DOHH2 (cell line): Measurements from ENCODE around the gene FALEC.

Experiments used
- H3F3A ChIP-seq: fragments of 200-600 bp; sonication (generic), shearing (Covaris generic); 2 replicates; pipeline ENCODE4 v1.6.0; 2016; ENCODE audit warnings: antibody characterized with exemption, mild to moderate bottlenecking; ENCODE audit not compliant: control insufficient read depth, insufficient read depth
- H3K27ac ChIP-seq: fragments of 200-600 bp; sonication (generic); 2 replicates; pipeline ENCODE4 v1.5.1; 2014; ENCODE audit warnings: low read depth, mild to moderate bottlenecking, low read length, moderate library complexity
- H3K27me3 ChIP-seq: fragments of 200-600 bp; sonication (generic); 2 replicates; pipeline ENCODE4 v1.6.1; 2014; ENCODE audit warnings: mild to moderate bottlenecking, low read length, mixed read lengths; ENCODE audit not compliant: control insufficient read depth
- H3K36me3 ChIP-seq: fragments of 200-600 bp; sonication (generic); 2 replicates; pipeline ENCODE4 v1.6.1; 2014; ENCODE audit warnings: mild to moderate bottlenecking, low read length, moderate library complexity, mixed read lengths; ENCODE audit not compliant: control insufficient read depth
- H3K4me1 ChIP-seq: fragments of 200-600 bp; sonication (generic); 2 replicates; pipeline ENCODE4 v1.6.1; 2014; ENCODE audit warnings: mild to moderate bottlenecking, low read length, mixed read lengths; ENCODE audit not compliant: control insufficient read depth
- H3K4me2 ChIP-seq: fragments of 200-600 bp; sonication (generic); 2 replicates; pipeline ENCODE4 v1.6.0; 2014; ENCODE audit warnings: mild to moderate bottlenecking, low read length, moderate library complexity
- H3K4me3 ChIP-seq: fragments of 200-600 bp; sonication (generic); 2 replicates; pipeline ENCODE4 v1.5.1; 2014; ENCODE audit warnings: mild to moderate bottlenecking, low read length, mixed read lengths
- H3K79me2 ChIP-seq: fragments of 200-600 bp; sonication (generic); 2 replicates; pipeline ENCODE4 v1.6.1; 2014; ENCODE audit warnings: mild to moderate bottlenecking, low read length, mixed read lengths; ENCODE audit not compliant: control insufficient read depth
- H3K9me2 ChIP-seq: fragments of 200-600 bp; sonication (generic); replicated peaks from 2 replicates; pipeline ENCODE4 v1.6.1; 2014; ENCODE audit warnings: mild to moderate bottlenecking, low read length, mixed read lengths; ENCODE audit not compliant: control insufficient read depth
- H3K9me3 ChIP-seq: fragments of 200-600 bp; sonication (generic); 2 replicates; pipeline ENCODE4 v1.6.1; 2014; ENCODE audit warnings: antibody characterized with exemption, low read length, mixed read lengths; ENCODE audit not compliant: control insufficient read depth, insufficient read depth
- H4K20me1 ChIP-seq: fragments of 200-600 bp; sonication (generic); 2 replicates; pipeline ENCODE4 v1.6.0; 2014; ENCODE audit warnings: low read depth, mild to moderate bottlenecking, antibody characterized with exemption, low read length, moderate library complexity; ENCODE audit not compliant: control insufficient read depth, insufficient read depth
- EZH2phosphoT487 ChIP-seq: fragments of 200-600 bp; sonication (generic); IDR thresholded peaks from 2 replicates; pipeline ENCODE4 v1.6.1; 2017; ENCODE audit warnings: borderline replicate concordance, mild to moderate bottlenecking, antibody characterized with exemption, low read length, moderate library complexity, mixed read lengths
- TF ChIP-seq, protein P1 (sequence below): fragments of 200-600 bp; sonication (generic); IDR thresholded peaks from one replicate; pipeline ENCODE4 v1.5.1; 2014; ENCODE audit warnings: antibody characterized with exemption, mild to moderate bottlenecking, low read depth, low read length; ENCODE audit not compliant: poor library complexity, severe bottlenecking

Gene FALEC

DNA sequence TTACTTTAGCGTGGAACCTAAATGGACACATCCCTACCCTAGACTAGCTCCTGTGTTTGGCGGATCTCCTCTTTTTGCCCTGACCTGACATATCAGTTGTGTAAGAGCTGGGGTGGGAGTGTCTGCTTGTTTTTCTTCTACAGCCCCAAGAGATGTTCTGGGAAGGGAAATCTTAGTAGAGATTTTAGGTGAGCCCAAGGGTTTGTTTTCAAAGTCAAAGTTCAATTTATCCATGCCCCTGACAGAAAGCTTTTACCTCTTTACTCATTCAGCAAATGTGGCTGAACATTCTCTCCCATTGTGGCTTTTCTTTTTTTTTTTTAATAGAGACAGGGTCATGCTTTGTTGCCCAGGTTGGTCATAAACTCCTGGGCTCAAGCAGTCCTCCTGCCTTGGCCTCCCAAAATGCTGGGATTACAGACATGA lies 35.6 kb upstream of the FALEC start:
- Histone ChIP-seq H3K79me2 (no peaks in the 10 kb centered on the region), H3K9me2 (no peaks in the 10 kb centered on the region), H3K36me3 (no peaks in the 10 kb centered on the region), H3K27me3 (0 out of 2 replicates have a peak, but pooled peaks cover 2% of the 10 kb centered on the region), H3F3A (peaks cover 20% of the 10 kb centered on the region), H3K27ac (no peak overlapping the region), H3K4me3 (no peak overlapping the region), H3K4me1 (no peaks in the 10 kb centered on the region), H3K4me2 (no peak overlapping the region), H3K9me3 (no peaks in the 10 kb centered on the region), H4K20me1 (0 out of 2 replicates have a peak, but pooled peaks cover 4% of the 10 kb centered on the region)
- TF ChIP-seq, protein P1, sequence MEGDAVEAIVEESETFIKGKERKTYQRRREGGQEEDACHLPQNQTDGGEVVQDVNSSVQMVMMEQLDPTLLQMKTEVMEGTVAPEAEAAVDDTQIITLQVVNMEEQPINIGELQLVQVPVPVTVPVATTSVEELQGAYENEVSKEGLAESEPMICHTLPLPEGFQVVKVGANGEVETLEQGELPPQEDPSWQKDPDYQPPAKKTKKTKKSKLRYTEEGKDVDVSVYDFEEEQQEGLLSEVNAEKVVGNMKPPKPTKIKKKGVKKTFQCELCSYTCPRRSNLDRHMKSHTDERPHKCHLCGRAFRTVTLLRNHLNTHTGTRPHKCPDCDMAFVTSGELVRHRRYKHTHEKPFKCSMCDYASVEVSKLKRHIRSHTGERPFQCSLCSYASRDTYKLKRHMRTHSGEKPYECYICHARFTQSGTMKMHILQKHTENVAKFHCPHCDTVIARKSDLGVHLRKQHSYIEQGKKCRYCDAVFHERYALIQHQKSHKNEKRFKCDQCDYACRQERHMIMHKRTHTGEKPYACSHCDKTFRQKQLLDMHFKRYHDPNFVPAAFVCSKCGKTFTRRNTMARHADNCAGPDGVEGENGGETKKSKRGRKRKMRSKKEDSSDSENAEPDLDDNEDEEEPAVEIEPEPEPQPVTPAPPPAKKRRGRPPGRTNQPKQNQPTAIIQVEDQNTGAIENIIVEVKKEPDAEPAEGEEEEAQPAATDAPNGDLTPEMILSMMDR = no peak
- TF ChIP-seq EZH2phosphoT487 = no peak

DNA sequence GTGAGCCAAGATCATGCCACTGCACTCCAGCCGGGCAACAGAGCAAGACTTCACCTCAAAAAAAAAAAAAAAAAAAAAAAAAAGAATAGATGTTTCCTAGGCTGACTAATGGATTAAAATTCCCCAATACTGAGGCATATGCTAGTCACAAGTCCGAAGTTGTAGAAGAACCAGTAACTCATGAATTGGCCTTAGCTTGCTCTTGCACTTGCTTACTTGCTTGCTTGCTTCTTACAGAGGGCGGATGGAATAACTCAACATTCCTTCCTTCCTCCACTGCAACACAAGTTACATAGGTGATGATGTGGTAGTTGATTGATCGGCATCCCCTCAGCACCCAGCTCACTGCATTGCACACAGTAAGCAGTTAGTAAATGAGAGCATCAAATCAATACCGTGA lies 31.1 kb upstream of the FALEC start:
- no peak overlapping the region for H3K4me3 ChIP-seq
- no peak overlapping the region for H3K27ac ChIP-seq
- no peaks in the 10 kb centered on the region for H4K20me1 ChIP-seq
- H3K4me1 ChIP-seq = peaks cover 9% of the 10 kb centered on the region; the same call in 1 of the 2 replicates
- no peaks in the 10 kb centered on the region for H3K9me2 ChIP-seq
- H3K79me2 ChIP-seq = peaks cover 18% of the 10 kb centered on the region
- 0 out of 2 replicates have a peak, but pooled peaks cover 2% of the 10 kb centered on the region for H3K27me3 ChIP-seq
- H3K36me3 ChIP-seq = peaks cover 8% of the 10 kb centered on the region
- TF ChIP-seq, protein P1 = no peak
- no peak for TF ChIP-seq EZH2phosphoT487
- peaks cover 5% of the 10 kb centered on the region for H3F3A ChIP-seq
- no peak overlapping the region for H3K4me2 ChIP-seq
- no peaks in the 10 kb centered on the region for H3K9me3 ChIP-seq

DNA sequence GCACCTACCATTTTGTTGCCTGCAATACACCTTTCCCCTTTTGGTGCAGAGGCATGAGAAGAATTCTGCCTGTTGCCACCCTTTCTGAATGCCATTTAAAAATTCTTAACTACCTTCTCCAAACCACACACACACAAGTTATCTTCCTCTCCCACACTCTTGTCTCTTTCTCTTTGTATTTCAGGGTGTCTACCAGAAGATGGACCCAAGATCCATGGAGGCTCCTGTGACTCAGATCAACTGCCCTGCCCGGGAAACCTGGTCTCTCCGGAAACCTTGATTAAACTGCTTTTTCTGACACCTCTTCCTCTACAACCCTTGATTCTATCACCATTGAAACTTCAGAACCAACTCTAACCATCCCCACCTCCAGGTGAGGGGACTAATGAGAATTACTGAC lies 30.7 kb upstream of the FALEC start:
- Histone ChIP-seq H3K4me1 (peaks cover 9% of the 10 kb centered on the region; the same call in 1 of the 2 replicates), H3K4me2 (no peak overlapping the region), H3K27ac (no peak overlapping the region), H3F3A (peaks cover 3% of the 10 kb centered on the region), H3K9me2 (no peaks in the 10 kb centered on the region), H3K4me3 (no peak overlapping the region), H3K9me3 (no peaks in the 10 kb centered on the region), H3K79me2 (peaks cover 18% of the 10 kb centered on the region), H3K27me3 (0 out of 2 replicates have a peak, but pooled peaks cover under 1% of the 10 kb centered on the region), H3K36me3 (peaks cover 13% of the 10 kb centered on the region), H4K20me1 (no peaks in the 10 kb centered on the region)
- TF ChIP-seq, protein P1 = no peak
- TF ChIP-seq EZH2phosphoT487 = no peak
